Measurements from ENCODE around the gene FZD1. TPM values are rescaled to one million over a fixed set of nuclear protein-coding genes. Genes with fewer than 3 reads are reported as not detected.

Gene FZD1
- total and polyA plus RNA-seq, 2 donors (not counting 1 experiment from before 2014, with no cell fraction given) = 7.6 to 12.6 TPM

DNA sequence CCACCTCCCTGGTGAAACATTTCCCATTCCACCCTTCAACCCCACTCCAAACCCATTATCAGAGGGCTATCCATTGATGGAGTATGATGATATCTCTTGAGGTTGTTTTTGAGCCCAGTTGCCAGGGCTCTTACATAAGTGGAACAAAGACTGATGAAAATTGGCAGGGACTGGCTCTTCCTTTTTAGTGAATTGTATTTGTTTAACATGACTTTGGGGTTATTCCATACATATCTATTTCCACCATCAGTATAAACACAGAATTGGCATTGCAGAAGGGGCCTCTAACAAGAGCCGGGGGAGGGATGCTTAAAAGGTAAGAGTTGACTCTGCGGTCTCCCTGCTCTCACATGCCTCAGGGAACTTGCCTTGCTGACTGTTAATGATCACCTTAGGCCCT, 28.9 kb downstream of the FZD1 start:
- no peak overlapping the region for H2AFZ ChIP-seq (ENCODE audit: low read length)
- no peaks in the 10 kb centered on the region for H3K79me2 ChIP-seq (ENCODE audit: control insufficient read depth, insufficient read depth, low read length)
- H4K20me1 ChIP-seq (ENCODE audit: control insufficient read depth, extremely low read depth, insufficient read depth, low read length) = no peaks in the 10 kb centered on the region
- no peak overlapping the region for H3K9ac ChIP-seq (ENCODE audit: insufficient read depth, low read length)
- no peak for TF ChIP-seq EZH2 (IDR thresholded peaks at IDR 0.05; ENCODE audit: low read length, missing control alignments)
- TF ChIP-seq, protein P1, sequence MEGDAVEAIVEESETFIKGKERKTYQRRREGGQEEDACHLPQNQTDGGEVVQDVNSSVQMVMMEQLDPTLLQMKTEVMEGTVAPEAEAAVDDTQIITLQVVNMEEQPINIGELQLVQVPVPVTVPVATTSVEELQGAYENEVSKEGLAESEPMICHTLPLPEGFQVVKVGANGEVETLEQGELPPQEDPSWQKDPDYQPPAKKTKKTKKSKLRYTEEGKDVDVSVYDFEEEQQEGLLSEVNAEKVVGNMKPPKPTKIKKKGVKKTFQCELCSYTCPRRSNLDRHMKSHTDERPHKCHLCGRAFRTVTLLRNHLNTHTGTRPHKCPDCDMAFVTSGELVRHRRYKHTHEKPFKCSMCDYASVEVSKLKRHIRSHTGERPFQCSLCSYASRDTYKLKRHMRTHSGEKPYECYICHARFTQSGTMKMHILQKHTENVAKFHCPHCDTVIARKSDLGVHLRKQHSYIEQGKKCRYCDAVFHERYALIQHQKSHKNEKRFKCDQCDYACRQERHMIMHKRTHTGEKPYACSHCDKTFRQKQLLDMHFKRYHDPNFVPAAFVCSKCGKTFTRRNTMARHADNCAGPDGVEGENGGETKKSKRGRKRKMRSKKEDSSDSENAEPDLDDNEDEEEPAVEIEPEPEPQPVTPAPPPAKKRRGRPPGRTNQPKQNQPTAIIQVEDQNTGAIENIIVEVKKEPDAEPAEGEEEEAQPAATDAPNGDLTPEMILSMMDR (conservative IDR thresholded peaks at IDR 0.05 in 1 of 2, IDR thresholded peaks at IDR 0.05 in 1 of 2; ENCODE audit: low read depth in 1 of 2, low read length in 2 of 2) = no peak
- H3K4me3 ChIP-seq (replicated peaks in 1 of 4; ENCODE audit: control extremely low read depth in 1 of 4, insufficient read depth in 1 of 4, low read depth in 3 of 4, low read length in 4 of 4) = no peak overlapping the region
- no peak overlapping the region for H3K27ac ChIP-seq (ENCODE audit: insufficient read depth, low read length)
- no peak for DNase-seq (ENCODE audit: low read depth in 2 of 2)
- H3K9me3 ChIP-seq (ENCODE audit: control insufficient read depth, insufficient read depth, low read depth, low read length) = no peaks in the 10 kb centered on the region
- H3K4me1 ChIP-seq (ENCODE audit: control insufficient read depth, extremely low read depth, insufficient read depth, low read length) = no peaks in the 10 kb centered on the region
- H3K36me3 ChIP-seq (ENCODE audit: control insufficient read depth, insufficient read depth, low read length) = no peaks in the 10 kb centered on the region
- no peaks in the 10 kb centered on the region for H3K27me3 ChIP-seq (ENCODE audit: control insufficient read depth, insufficient read depth, low read length)
- H3K4me2 ChIP-seq (ENCODE audit: extremely low read depth, insufficient read depth, low read length) = no peak overlapping the region

- TF ChIP-seq, protein P1 (conservative IDR thresholded peaks at IDR 0.05 in 1 of 2, IDR thresholded peaks at IDR 0.05 in 1 of 2; ENCODE audit: low read depth in 1 of 2, low read length in 2 of 2) = no peak
- no peak for TF ChIP-seq EZH2 (IDR thresholded peaks at IDR 0.05; ENCODE audit: low read length, missing control alignments)
- no peaks in the 10 kb centered on the region for H3K9me3 ChIP-seq (ENCODE audit: control insufficient read depth, insufficient read depth, low read depth, low read length)
- DNase-seq (ENCODE audit: low read depth in 2 of 2) = no peak
- no peak overlapping the region for H3K4me3 ChIP-seq (replicated peaks in 1 of 4; ENCODE audit: control extremely low read depth in 1 of 4, insufficient read depth in 1 of 4, low read depth in 3 of 4, low read length in 4 of 4)
- no peak overlapping the region for H3K27ac ChIP-seq (ENCODE audit: insufficient read depth, low read length)
- H3K36me3 ChIP-seq (ENCODE audit: control insufficient read depth, insufficient read depth, low read length) = no peaks in the 10 kb centered on the region
- no peaks in the 10 kb centered on the region for H3K79me2 ChIP-seq (ENCODE audit: control insufficient read depth, insufficient read depth, low read length)
- no peak overlapping the region for H3K4me2 ChIP-seq (ENCODE audit: extremely low read depth, insufficient read depth, low read length)
- no peak overlapping the region for H2AFZ ChIP-seq (ENCODE audit: low read length)
- no peaks in the 10 kb centered on the region for H3K27me3 ChIP-seq (ENCODE audit: control insufficient read depth, insufficient read depth, low read length)
- no peaks in the 10 kb centered on the region for H4K20me1 ChIP-seq (ENCODE audit: control insufficient read depth, extremely low read depth, insufficient read depth, low read length)
- no peak overlapping the region for H3K9ac ChIP-seq (ENCODE audit: insufficient read depth, low read length)
- H3K4me1 ChIP-seq (ENCODE audit: control insufficient read depth, extremely low read depth, insufficient read depth, low read length) = no peaks in the 10 kb centered on the region
These were observed 29.6 kb downstream of the FZD1 start for GRCh38 chr7:91293840-91294239.

DNA sequence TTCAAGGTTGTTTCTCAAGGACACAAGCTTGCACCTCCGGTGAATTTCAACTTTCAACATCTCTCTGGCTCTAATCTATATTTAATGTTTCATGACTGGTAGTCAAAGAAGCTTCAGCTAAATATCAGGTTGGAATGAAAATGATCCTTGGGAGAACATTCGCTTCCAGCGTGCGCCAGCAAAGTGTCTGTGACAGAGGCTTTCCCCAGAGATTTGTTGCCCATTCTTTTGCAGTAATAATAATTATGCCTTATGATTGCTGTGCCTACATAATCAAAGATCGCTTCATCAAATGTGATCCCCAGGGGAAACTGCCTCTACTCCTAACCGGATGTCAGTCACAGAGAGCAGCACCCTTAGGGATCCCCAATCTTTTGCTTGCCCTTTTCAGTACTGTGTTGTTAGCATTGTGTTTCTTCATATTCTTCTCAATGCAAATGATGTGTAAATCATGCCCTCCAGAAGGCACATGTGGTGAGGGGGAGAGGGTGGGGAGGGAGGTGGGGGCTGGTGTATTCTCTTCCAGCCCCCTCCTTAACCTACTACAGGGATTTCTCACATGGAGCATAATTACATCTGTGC, 30.5 kb downstream of the FZD1 start:
- no peak overlapping the region for H3K4me2 ChIP-seq (ENCODE audit: extremely low read depth, insufficient read depth, low read length)
- no peak overlapping the region for H3K4me3 ChIP-seq (replicated peaks in 1 of 4; ENCODE audit: control extremely low read depth in 1 of 4, insufficient read depth in 1 of 4, low read depth in 3 of 4, low read length in 4 of 4)
- no peaks in the 10 kb centered on the region for H3K36me3 ChIP-seq (ENCODE audit: control insufficient read depth, insufficient read depth, low read length)
- no peak overlapping the region for H3K27ac ChIP-seq (ENCODE audit: insufficient read depth, low read length)
- no peaks in the 10 kb centered on the region for H3K9me3 ChIP-seq (ENCODE audit: control insufficient read depth, insufficient read depth, low read depth, low read length)
- no peak for DNase-seq (ENCODE audit: low read depth in 2 of 2)
- H3K79me2 ChIP-seq (ENCODE audit: control insufficient read depth, insufficient read depth, low read length) = no peaks in the 10 kb centered on the region
- no peak overlapping the region for H3K9ac ChIP-seq (ENCODE audit: insufficient read depth, low read length)
- H3K27me3 ChIP-seq (ENCODE audit: control insufficient read depth, insufficient read depth, low read length) = no peaks in the 10 kb centered on the region
- no peaks in the 10 kb centered on the region for H3K4me1 ChIP-seq (ENCODE audit: control insufficient read depth, extremely low read depth, insufficient read depth, low read length)
- H4K20me1 ChIP-seq (ENCODE audit: control insufficient read depth, extremely low read depth, insufficient read depth, low read length) = no peaks in the 10 kb centered on the region
- TF ChIP-seq, protein P1 (conservative IDR thresholded peaks at IDR 0.05 in 1 of 2, IDR thresholded peaks at IDR 0.05 in 1 of 2; ENCODE audit: low read depth in 1 of 2, low read length in 2 of 2) = no peak
- TF ChIP-seq EZH2 (IDR thresholded peaks at IDR 0.05; ENCODE audit: low read length, missing control alignments) = no peak
- H2AFZ ChIP-seq (ENCODE audit: low read length) = no peak overlapping the region

Measured in fibroblast of lung (primary cell).